NCI-H2081 treated with DMSO at 0.1 percent for 48 hours (cell line): Measurements from ENCODE around the gene SIAE.
"Not testable (repeated sequence)": the region's sequence is repeated elsewhere in the genome, so short reads cannot be mapped to it uniquely, and the experiment has no call there.

ENCODE experiments used
- DNase-seq: peaks from one replicate; lab custom pipeline; 2025; lab: John Stamatoyannopoulos, UW

The SIAE gene

GRCh38 chr11:124622531-124623451, 50.7 kb downstream of the SIAE start, which contains the start of gene TBRG1:
Gene TBRG1 (plus strand): TSS chr11:124622864. CDS start chr11:124623084, 220 bp downstream.
- DNase-seq = peak; percentile 23

DNA sequence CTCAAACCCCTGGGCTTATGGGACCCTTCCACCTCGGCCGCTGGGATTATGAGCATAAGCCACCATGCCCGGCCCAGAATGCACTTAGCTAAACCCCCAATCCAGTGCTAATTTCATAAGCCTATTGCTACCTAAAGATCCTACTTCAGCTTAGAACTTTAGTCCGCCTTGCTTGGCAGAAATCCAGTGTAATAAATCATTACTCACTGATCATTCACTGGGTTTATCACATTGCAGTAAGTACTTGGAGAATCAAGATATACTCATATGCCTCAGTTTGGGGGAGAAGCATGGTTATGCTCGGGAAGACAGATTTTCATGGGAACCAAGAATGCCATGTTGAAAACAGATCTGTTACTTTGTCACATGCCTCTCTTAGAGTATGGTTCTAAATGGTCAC, 54.7 kb downstream of the SIAE start:
- DNase-seq = no peak

GRCh38 chr11:124612567-124613246, 60.8 kb downstream of the SIAE start:
- DNase-seq = no peak

GRCh38 chr11:124612045-124612444, 61.5 kb downstream of the SIAE start:
- DNase-seq = no peak

DNA sequence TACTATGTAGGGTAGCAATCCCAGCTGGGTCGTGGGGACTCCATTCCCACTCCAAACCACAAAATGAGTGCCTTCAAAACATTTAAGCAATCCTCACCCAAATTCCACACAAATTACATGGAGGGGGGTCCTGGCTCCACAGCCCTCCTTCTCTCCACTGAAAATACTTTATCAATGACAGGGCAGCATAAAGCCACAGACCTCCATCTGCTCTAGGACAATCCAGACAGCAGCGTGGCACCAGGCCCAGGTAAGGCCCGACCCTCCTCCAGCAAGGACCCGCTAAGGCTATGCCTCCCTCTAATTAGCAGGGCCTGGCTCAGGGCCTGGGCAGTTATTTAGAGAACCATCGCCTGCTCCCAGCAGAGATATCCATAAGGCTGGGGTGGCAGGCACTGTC, 62.5 kb downstream of the SIAE start, which contains the start of gene PANX3:
Gene PANX3 (plus strand): TSS at position 365 of the 400 bp plus-strand sequence. CDS start 129 bp downstream, outside the sequence.
- DNase-seq = no peak

- no peak for DNase-seq
Measured at GRCh38 chr11:124610295-124610694, 63.2 kb downstream of the SIAE start.

DNA sequence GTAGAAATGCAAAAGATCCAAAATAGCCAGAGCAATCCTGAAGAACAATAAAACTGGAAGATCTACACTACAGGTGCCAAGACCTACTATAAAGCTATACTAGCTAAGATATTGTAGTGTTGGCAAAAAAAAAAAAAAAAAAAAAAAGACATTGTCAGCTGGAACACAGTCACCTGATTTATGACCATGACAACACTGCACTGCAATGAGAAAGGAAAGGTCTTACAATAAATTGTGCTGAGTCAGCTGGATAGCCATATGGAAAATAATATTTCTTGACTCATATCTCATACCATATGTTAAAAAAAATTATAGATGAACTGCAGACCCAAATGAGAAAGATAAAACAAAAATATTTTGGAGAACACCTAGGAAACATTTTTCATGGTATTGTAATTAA, 65.4 kb downstream of the SIAE start:
- no peak for DNase-seq

GRCh38 chr11:124605719-124606118, 67.8 kb downstream of the SIAE start:
- no peak for DNase-seq

- DNase-seq = not testable (repeated sequence)
Measured at GRCh38 chr11:124602723-124603122, 70.8 kb downstream of the SIAE start.

DNA sequence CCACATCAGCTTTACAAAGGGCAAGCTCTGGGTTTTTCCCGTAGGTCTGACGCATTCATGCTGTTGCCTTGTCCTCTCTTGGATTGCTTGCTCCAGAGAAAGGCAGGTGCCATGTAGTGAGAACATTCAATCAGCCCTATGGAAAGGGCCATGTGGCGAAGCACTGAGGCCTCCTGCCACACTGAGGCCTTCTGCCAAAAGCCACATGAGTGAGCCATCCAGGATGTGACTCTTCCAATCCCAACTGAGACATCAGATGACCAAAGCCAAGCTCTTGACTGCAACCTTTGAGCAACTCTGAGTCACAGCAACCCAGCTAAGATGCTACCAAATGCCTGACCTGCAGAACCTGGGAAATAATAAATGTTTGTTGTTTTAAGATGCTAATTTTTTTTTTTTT, 71.3 kb downstream of the SIAE start:
- DNase-seq = no peak

GRCh38 chr11:124600621-124601320, 72.8 kb downstream of the SIAE start:
- no peak for DNase-seq

GRCh38 chr11:124597626-124598025, 75.9 kb downstream of the SIAE start:
- no peak for DNase-seq

DNA sequence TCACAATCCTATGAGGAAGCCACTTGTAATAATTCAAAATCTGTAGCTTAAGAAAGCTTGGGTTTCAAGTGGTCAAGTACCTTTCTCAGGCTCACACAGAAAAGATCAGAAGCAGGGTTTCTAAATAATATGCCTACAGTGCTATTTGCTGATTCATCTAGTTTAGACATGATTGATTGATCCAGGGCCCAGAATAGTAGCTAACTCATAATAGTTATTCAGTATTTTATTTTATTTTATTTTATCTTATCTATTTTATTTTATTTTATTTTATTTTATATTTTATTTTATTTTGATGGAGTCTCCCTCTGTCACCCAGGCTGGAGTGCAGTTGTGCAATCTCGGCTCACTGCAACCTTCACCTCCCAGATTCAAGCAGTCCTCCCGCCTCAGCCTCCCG, 78.2 kb downstream of the SIAE start:
- no peak for DNase-seq

DNA sequence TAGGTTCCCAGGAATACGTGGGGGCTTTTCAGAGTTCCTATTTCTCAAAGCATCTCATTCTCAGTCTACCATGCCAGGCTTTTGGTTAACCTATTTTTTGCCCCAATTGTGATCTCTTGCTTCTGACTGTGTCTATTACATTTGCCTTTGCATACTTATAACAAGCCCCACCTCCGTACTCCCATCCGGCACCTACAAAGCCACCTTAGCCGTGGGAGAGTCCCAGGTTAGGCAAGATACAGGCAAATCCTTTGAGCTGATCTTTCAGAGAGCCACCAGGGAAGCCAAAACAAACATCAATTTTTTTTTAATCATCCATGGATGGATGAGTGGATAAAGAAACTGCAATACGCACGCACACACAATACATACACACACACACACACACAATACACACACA, 80.9 kb downstream of the SIAE start:
- no peak for DNase-seq

DNA sequence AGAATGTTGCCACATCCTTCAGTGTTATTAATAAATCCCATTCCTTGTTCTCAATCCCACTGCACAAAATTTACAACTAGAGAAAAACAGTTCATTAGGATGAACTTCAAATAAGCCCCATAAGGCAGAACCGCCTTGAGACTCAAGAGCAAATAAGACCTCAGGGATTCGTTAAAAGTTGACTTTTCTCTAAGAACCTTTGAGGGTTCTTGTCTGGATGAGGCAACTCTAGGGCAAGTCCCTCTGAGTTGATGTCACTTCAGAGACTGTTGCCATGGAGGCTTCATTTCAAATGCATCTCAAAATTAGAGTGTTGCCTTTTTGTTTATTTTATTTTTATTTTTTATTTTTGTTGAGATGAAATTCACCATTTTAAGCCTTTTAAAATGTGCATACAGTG, 82.1 kb downstream of the SIAE start:
- DNase-seq = no peak

GRCh38 chr11:124586238-124586860, 87.2 kb downstream of the SIAE start:
- DNase-seq = no peak

DNA sequence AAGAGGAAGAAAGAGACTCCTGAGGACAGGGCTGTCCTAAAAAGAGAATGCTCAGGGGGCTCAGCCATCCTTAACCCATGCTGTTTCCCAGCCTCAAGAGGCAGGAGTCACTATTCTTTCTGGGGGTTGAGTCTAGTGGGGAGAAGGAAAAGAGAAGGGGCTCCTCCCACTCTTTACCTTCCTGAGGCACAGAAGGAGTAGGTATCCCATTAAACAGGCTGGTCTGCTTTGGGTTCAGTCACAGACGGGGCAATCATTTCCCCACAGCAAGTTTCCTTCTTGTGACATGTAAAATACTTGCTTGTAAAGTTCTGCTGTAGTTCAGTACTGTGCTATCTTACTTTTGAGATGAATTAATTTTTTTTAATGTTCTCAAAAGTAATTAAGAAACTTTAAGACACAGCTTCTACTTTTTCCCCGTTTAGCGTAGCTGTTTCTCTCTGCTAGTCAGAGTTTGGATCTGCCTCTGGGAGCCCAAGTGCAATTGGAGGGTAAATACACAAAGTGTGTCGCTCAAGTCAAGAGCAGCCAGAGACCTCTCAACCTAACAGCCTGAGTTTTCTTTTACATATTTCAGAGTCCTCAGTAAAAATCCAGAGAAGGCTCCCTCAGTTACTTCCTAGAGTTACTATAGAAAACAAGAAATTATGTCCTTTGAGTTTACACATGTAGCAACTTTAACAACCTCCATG, 88.7 kb downstream of the SIAE start:
- DNase-seq = no peak

DNA sequence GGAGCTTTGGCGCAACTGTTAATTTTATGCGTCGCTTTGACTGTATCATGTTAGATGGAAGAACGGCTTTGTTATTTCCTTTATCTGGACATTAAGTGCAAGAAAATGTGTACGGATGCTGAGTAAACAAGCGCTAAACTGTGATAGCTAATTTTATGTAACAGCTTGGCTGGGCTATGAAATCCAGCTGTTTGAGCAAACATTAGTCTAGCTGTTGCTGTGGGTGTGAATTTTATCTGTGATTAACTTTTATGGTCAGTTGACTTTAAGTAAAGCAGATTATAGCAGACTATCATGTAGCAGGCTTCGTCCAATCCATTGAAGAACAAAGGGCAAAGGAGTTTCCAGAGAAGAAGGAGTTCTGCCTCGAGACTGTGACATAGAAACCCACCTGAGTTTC, 89.8 kb downstream of the SIAE start:
- DNase-seq = no peak
